Smooth muscle cell (in vitro differentiated cells): ENCODE data around the gene ECE2. TPM values are rescaled to one million over a fixed set of nuclear protein-coding genes. Genes with fewer than 3 reads are reported as not detected.

Experiments used
- DNase-seq: peaks from one replicate; lab custom pipeline; 2025; ENCODE audit not compliant: unreplicated experiment; lab: John Stamatoyannopoulos, UW
- H2AFZ ChIP-seq: fragments of 200-600 bp; sonication (generic); 2 replicates; pipeline ENCODE4 v1.6.0; 2016; ENCODE audit warnings: antibody characterized with exemption, low read depth, mild to moderate bottlenecking
- H3F3A ChIP-seq: fragments of 200-600 bp; sonication (generic); 2 replicates; pipeline ENCODE4 v1.6.0; 2017; ENCODE audit warnings: antibody characterized with exemption, low read depth
- H3K27ac ChIP-seq: fragments of 200-600 bp; sonication (generic); 2 replicates; pipeline ENCODE4 v1.5.1; 2016; ENCODE audit warnings: low read depth, mild to moderate bottlenecking
- H3K27me3 ChIP-seq: fragments of 200-600 bp; sonication (generic); 2 replicates; pipeline ENCODE4 v1.6.1; 2016; ENCODE audit warnings: low read depth, mild to moderate bottlenecking
- H3K36me3 ChIP-seq: fragments of 200-600 bp; sonication (generic); 2 replicates; pipeline ENCODE4 v1.5.1; 2016; ENCODE audit warnings: low read depth
- H3K4me1 ChIP-seq: fragments of 200-600 bp; sonication (generic); 2 replicates; pipeline ENCODE4 v1.5.1; 2016; ENCODE audit warnings: low read depth
- H3K4me2 ChIP-seq: fragments of 200-600 bp; sonication (generic); 2 replicates; pipeline ENCODE4 v1.6.0; 2016; ENCODE audit warnings: mild to moderate bottlenecking
- H3K4me3 ChIP-seq: fragments of 200-600 bp; sonication (generic); 2 replicates; pipeline ENCODE4 v1.5.1; 2016; ENCODE audit warnings: mild to moderate bottlenecking
- H3K79me2 ChIP-seq: fragments of 200-600 bp; sonication (generic); 2 replicates; pipeline ENCODE4 v1.6.0; 2016; ENCODE audit warnings: low read depth, mild to moderate bottlenecking
- H3K9ac ChIP-seq: fragments of 200-600 bp; sonication (generic); 2 replicates; pipeline ENCODE4 v1.6.0; 2016; ENCODE audit warnings: low read depth
- H3K9me3 ChIP-seq: fragments of 200-600 bp; sonication (generic); replicated peaks from 2 replicates; pipeline ENCODE4 v1.5.1; 2016; ENCODE audit warnings: low read depth
- H4K20me1 ChIP-seq: fragments of 200-600 bp; sonication (generic); 2 replicates; pipeline ENCODE4 v1.6.0; 2016; ENCODE audit warnings: low read depth
- WGBS: methylation state at CpG from one replicate; pipeline ENCODE4 v1.1.7; 2016; ENCODE audit warnings: low lambda C conversion rate; 5-methylcytosine and 5-hydroxymethylcytosine counted together
- polyA plus RNA-seq: library from polyadenylated mRNA; unstranded; fragments of >200 nt; fragmentation: Nextera tagmentation; extraction: Ambion mirVana; gene quantifications from 2 replicates; pipeline ENCODE4 v1.2.1, GENCODE V29; 2016
- total RNA-seq: library from RNA; depleted of rRNA; stranded (reverse); fragments of >200 nt; gene quantifications from 2 replicates; pipeline ENCODE4 v1.2.3, GENCODE V29; 2014
- TF ChIP-seq, protein P1 (sequence below): fragments of 200-600 bp; sonication (generic); IDR thresholded peaks from 2 replicates; pipeline ENCODE4 v1.5.1; 2017; ENCODE audit warnings: borderline replicate concordance, mild to moderate bottlenecking, antibody characterized with exemption; ENCODE audit not compliant: insufficient read depth, poor library complexity, severe bottlenecking

ECE2 gene
- total and polyA plus RNA-seq, 2 experiments from 2014 or later: not detected

GRCh38 chr3:184236636-184237035, 39.2 kb upstream of the ECE2 start:
- H3K4me2 ChIP-seq: no peak overlapping the region
- H3K79me2 ChIP-seq: no peaks in the 10 kb centered on the region
- H3F3A ChIP-seq: no peaks in the 10 kb centered on the region
- no peaks in the 10 kb centered on the region for H3K36me3 ChIP-seq
- H3K9me3 ChIP-seq: no peaks in the 10 kb centered on the region
- WGBS: 84% methylated on average over 3 of the region's 3 CpGs
- peaks cover 12% of the 10 kb centered on the region for H4K20me1 ChIP-seq
- H3K4me3 ChIP-seq: no peak overlapping the region
- peaks cover 29% of the 10 kb centered on the region for H3K27me3 ChIP-seq
- TF ChIP-seq, protein P1, sequence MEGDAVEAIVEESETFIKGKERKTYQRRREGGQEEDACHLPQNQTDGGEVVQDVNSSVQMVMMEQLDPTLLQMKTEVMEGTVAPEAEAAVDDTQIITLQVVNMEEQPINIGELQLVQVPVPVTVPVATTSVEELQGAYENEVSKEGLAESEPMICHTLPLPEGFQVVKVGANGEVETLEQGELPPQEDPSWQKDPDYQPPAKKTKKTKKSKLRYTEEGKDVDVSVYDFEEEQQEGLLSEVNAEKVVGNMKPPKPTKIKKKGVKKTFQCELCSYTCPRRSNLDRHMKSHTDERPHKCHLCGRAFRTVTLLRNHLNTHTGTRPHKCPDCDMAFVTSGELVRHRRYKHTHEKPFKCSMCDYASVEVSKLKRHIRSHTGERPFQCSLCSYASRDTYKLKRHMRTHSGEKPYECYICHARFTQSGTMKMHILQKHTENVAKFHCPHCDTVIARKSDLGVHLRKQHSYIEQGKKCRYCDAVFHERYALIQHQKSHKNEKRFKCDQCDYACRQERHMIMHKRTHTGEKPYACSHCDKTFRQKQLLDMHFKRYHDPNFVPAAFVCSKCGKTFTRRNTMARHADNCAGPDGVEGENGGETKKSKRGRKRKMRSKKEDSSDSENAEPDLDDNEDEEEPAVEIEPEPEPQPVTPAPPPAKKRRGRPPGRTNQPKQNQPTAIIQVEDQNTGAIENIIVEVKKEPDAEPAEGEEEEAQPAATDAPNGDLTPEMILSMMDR: no peak
- no peak overlapping the region for H2AFZ ChIP-seq
- no peak overlapping the region for H3K27ac ChIP-seq
- no peak overlapping the region for H3K9ac ChIP-seq
- DNase-seq: no peak
- no peaks in the 10 kb centered on the region for H3K4me1 ChIP-seq

DNA sequence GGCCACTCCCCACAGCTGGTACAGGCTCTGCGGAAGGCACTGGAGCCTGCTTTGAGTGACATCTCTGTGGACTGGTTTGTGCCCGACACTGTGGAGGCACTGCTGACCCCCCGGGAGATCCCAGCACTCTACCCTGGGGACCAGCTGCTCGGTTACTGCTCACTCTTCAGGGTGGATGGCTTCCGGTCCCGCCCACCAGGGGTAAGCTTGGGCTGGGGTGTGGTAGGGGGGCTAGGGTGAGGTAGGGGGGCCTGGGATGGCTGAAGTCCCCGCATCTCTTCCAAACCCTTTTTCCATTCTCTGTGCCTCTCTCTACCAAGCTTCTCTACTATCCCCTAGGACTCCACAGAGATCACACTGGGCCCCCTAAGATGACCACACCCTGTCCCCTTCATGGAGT, 38.6 kb upstream of the ECE2 start:
- 86% methylated on average over 7 of the region's 7 CpGs for WGBS
- Histone ChIP-seq H3F3A (no peaks in the 10 kb centered on the region), H3K4me1 (no peaks in the 10 kb centered on the region), H2AFZ (no peak overlapping the region), H3K27ac (no peak overlapping the region), H3K9me3 (no peaks in the 10 kb centered on the region), H3K9ac (no peak overlapping the region), H3K4me3 (no peak overlapping the region), H3K4me2 (no peak overlapping the region), H4K20me1 (peaks cover 13% of the 10 kb centered on the region), H3K27me3 (peaks cover 24% of the 10 kb centered on the region), H3K79me2 (no peaks in the 10 kb centered on the region), H3K36me3 (no peaks in the 10 kb centered on the region)
- TF ChIP-seq, protein P1: no peak
- DNase-seq: no peak

DNA sequence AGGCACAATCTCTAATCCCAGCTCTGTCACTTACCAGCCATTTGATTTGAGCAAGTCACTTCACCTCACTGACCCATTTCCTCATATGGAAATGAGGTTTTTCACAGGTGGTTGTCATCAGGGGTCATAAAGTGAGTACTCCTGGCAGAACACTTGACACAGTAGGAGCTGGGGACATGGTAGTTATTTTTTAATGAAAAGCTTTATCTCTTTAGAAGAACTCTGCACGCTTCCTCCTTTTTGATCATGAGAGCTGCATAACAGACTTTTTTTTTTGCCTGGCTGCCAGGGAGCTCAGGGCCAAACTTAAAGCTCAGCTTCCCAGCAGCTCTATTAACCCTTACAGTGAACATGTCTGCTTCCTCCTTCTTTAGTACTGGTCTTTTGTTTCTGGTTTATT, 38.0 kb upstream of the ECE2 start:
- Histone ChIP-seq H3K9ac (no peak overlapping the region), H4K20me1 (peaks cover 18% of the 10 kb centered on the region), H3K27me3 (peaks cover 18% of the 10 kb centered on the region), H3F3A (no peaks in the 10 kb centered on the region), H3K79me2 (no peaks in the 10 kb centered on the region), H3K4me3 (no peak overlapping the region), H3K4me2 (no peak overlapping the region), H3K36me3 (no peaks in the 10 kb centered on the region), H3K4me1 (no peaks in the 10 kb centered on the region), H3K27ac (no peak overlapping the region), H2AFZ (no peak overlapping the region), H3K9me3 (no peaks in the 10 kb centered on the region)
- TF ChIP-seq, protein P1: no peak
- no peak for DNase-seq
- 75% methylated on average over 1 of the region's 1 CpG for WGBS

- TF ChIP-seq, protein P1: no peak
- H3K9me3 ChIP-seq: no peaks in the 10 kb centered on the region
- no peaks in the 10 kb centered on the region for H3K79me2 ChIP-seq
- no peak overlapping the region for H3K27ac ChIP-seq
- no peaks in the 10 kb centered on the region for H3K4me1 ChIP-seq
- peaks cover 12% of the 10 kb centered on the region for H3K27me3 ChIP-seq
- H3K9ac ChIP-seq: no peak overlapping the region
- WGBS: 87% methylated on average over 13 of the region's 13 CpGs
- H2AFZ ChIP-seq: no peak overlapping the region
- no peaks in the 10 kb centered on the region for H3F3A ChIP-seq
- DNase-seq: no peak
- H3K4me2 ChIP-seq: no peak overlapping the region
- no peaks in the 10 kb centered on the region for H3K36me3 ChIP-seq
- no peak overlapping the region for H3K4me3 ChIP-seq
- H4K20me1 ChIP-seq: peaks cover 19% of the 10 kb centered on the region
Measured at GRCh38 chr3:184238246-184238818, 37.5 kb upstream of the ECE2 start.
